Measurements from ENCODE around the gene SLC35A2. TPM values are rescaled to one million over a fixed set of nuclear protein-coding genes. Genes with fewer than 3 reads are reported as not detected.
"Not testable (repeated sequence)": the region's sequence is repeated elsewhere in the genome, so short reads cannot be mapped to it uniquely, and the experiment has no call there.

SLC35A2 gene
- total and polyA plus RNA-seq, 4 donors: 10.4 to 27.9 (median 20.5) TPM

DNA sequence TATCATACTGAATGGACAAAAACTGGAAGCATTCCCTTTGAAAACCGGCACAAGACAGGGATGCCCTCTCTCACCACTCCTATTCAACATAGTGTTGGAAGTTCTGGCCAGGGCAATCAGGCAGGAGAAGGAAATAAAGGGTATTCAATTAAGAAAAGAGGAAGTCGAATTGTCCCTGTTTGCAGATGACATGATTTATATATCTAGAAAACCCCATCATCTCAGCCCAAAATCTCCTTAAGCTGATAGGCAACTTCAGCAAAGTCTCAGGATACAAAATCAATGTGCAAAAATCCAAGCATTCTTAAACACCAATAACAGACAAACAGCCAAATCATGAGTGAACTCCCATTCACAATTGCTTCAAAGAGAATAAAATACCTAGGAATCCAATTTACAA lies 39.4 kb downstream of the SLC35A2 start:
- not testable (repeated sequence) for DNase-seq (ENCODE audit: low read depth in 4 of 6, low spot score in 6 of 6); H3K9me3 ChIP-seq (ENCODE audit: control insufficient read depth, insufficient read depth, low read length); H3K4me3 ChIP-seq (ENCODE audit: low read depth, low read length); H3K27ac ChIP-seq (ENCODE audit: low read depth, low read length); H3K4me1 ChIP-seq (ENCODE audit: control insufficient read depth, insufficient read depth, low read length); H3K36me3 ChIP-seq (ENCODE audit: control insufficient read depth, insufficient read depth, low read length); H3K27me3 ChIP-seq (ENCODE audit: control insufficient read depth, insufficient read depth, low read length)
- WGBS (ENCODE audit: insufficient coverage): no CpG with 5 or more reads among the region's 2 CpGs

DNA sequence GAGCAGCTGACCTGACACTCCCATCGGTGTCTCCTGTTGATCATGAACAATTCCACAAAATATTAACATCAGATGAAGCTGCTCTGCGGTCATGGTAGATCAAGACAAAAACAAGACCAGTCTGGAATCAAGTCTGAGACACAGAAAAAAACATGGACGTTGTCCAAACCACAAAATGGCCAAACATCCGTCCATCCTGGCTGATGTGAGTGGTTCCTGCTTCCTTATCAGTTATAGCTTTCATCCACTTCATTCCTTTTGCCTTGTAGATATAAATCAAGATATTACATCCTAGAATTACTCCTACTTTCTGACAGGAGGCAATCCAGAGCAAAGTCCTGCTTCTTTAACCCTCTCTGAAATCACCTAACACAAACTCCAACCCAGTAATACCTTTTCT lies 47.2 kb downstream of the SLC35A2 start:
- Histone ChIP-seq H3K4me3 (ENCODE audit: low read depth, low read length) (no peak overlapping the region), H3K4me1 (ENCODE audit: control insufficient read depth, insufficient read depth, low read length) (no peaks in the 10 kb centered on the region), H3K27me3 (ENCODE audit: control insufficient read depth, insufficient read depth, low read length) (no peaks in the 10 kb centered on the region), H3K27ac (ENCODE audit: low read depth, low read length) (no peak overlapping the region), H3K36me3 (ENCODE audit: control insufficient read depth, insufficient read depth, low read length) (no peaks in the 10 kb centered on the region), H3K9me3 (ENCODE audit: control insufficient read depth, insufficient read depth, low read length) (no peaks in the 10 kb centered on the region)
- WGBS (ENCODE audit: insufficient coverage): 65% methylated on average over 4 of the region's 4 CpGs
- DNase-seq (ENCODE audit: low read depth in 4 of 6, low spot score in 6 of 6): no peak

GRCh38 chrX:48854898-48855297 lies 56.5 kb downstream of the SLC35A2 start:
- no peak for DNase-seq (ENCODE audit: low read depth in 4 of 6, low spot score in 6 of 6)
- no CpG with 5 or more reads among the region's 5 CpGs for WGBS (ENCODE audit: insufficient coverage)
- Histone ChIP-seq H3K9me3 (ENCODE audit: control insufficient read depth, insufficient read depth, low read length) (no peaks in the 10 kb centered on the region), H3K4me3 (ENCODE audit: low read depth, low read length) (no peak overlapping the region), H3K36me3 (ENCODE audit: control insufficient read depth, insufficient read depth, low read length) (no peaks in the 10 kb centered on the region), H3K27me3 (ENCODE audit: control insufficient read depth, insufficient read depth, low read length) (no peaks in the 10 kb centered on the region), H3K4me1 (ENCODE audit: control insufficient read depth, insufficient read depth, low read length) (no peaks in the 10 kb centered on the region), H3K27ac (ENCODE audit: low read depth, low read length) (no peak overlapping the region)

DNA sequence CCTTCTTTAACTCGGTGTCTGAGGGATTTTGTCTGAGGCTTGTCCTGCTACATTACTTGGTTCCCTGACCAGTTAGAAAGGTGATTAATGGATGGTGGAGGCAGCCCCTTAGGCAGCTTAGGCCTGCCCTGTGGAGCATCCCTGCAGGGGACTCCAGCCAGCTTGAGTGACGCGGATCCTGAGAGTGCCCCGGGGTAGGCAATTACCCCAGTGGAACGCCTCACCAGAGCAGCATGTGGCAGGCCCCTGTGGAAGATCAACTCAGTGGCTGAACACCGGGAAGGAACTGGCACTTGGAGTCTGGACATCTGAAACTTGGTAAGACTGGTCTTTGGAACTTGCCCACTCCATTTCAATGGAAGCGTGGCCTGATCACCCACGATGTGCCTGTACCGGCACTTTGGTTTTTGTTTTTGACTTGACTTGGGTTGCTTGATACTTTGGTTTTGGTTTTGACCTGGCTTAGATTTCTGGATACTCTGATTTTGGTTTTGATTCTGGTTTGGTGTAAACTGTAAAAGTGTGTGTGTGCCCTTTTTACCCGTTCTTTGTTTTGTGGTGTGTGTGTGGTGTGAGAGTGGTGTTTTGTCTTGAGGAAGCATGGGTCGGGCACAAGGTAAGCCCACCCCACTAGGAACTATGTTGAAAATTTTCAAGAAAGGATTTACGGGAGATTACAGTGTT lies 57.2 kb downstream of the SLC35A2 start:
- not testable (repeated sequence) for H3K27me3 ChIP-seq (ENCODE audit: control insufficient read depth, insufficient read depth, low read length); H3K27ac ChIP-seq (ENCODE audit: low read depth, low read length); H3K9me3 ChIP-seq (ENCODE audit: control insufficient read depth, insufficient read depth, low read length); H3K4me1 ChIP-seq (ENCODE audit: control insufficient read depth, insufficient read depth, low read length); H3K4me3 ChIP-seq (ENCODE audit: low read depth, low read length); H3K36me3 ChIP-seq (ENCODE audit: control insufficient read depth, insufficient read depth, low read length); DNase-seq (ENCODE audit: low read depth in 4 of 6, low spot score in 6 of 6)
- WGBS (ENCODE audit: insufficient coverage): 84% methylated on average over 9 of the region's 12 CpGs

- H3K27ac ChIP-seq (ENCODE audit: low read depth, low read length); DNase-seq (ENCODE audit: low read depth in 4 of 6, low spot score in 6 of 6); H3K4me3 ChIP-seq (ENCODE audit: low read depth, low read length); H3K9me3 ChIP-seq (ENCODE audit: control insufficient read depth, insufficient read depth, low read length); H3K36me3 ChIP-seq (ENCODE audit: control insufficient read depth, insufficient read depth, low read length); H3K4me1 ChIP-seq (ENCODE audit: control insufficient read depth, insufficient read depth, low read length); H3K27me3 ChIP-seq (ENCODE audit: control insufficient read depth, insufficient read depth, low read length): not testable (repeated sequence)
Observed at GRCh38 chrX:48853494-48853893, 58.0 kb downstream of the SLC35A2 start.

Small RNAs within 50 kb of the gene (small RNA-seq; reads per million reads assigned to genes)
- gene RNU6-722P (ENCODE audit: low replicate concordance): not detected

Other genes starting within 250 kb of the SLC35A2 start
- 1 to 10 TPM; 3.1 to 4.3 TPM for gene WAS, start 227.8 kb downstream of the SLC35A2 start, total RNA-seq
- 1 to 10 TPM; 6.2 to 7.1 TPM for gene WAS, start 227.8 kb downstream of the SLC35A2 start, polyA plus RNA-seq (ENCODE audit: insufficient read length in 2 of 2)
- 1 to 10 TPM; 3.0 to 4.8 TPM for gene SUV39H1, start 214.9 kb downstream of the SLC35A2 start, total RNA-seq
- 1 to 10 TPM; 6.9 to 8.2 TPM for gene SUV39H1, start 214.9 kb downstream of the SLC35A2 start, polyA plus RNA-seq (ENCODE audit: insufficient read length in 2 of 2)
- not detected for gene GLOD5, start 149.9 kb downstream of the SLC35A2 start, total RNA-seq
- not detected for gene GLOD5, start 149.9 kb downstream of the SLC35A2 start, polyA plus RNA-seq (ENCODE audit: insufficient read length in 2 of 2)
- under 1 TPM; 0.39 to 0.59 TPM for gene GATA1, start 125.1 kb downstream of the SLC35A2 start, total RNA-seq
- gene GATA1, start 125.1 kb downstream of the SLC35A2 start, polyA plus RNA-seq (ENCODE audit: insufficient read length in 2 of 2): under 1 TPM; 0.22 to 0.45 TPM
- 100 to 1,000 TPM in 1 of 2 donors, 10 to 100 TPM in 1; 63.9 to 139 TPM for gene HDAC6, start 109.6 kb downstream of the SLC35A2 start, total RNA-seq
- 100 to 1,000 TPM; 150 to 194 TPM for gene HDAC6, start 109.6 kb downstream of the SLC35A2 start, polyA plus RNA-seq (ENCODE audit: insufficient read length in 2 of 2)
- under 1 TPM in 1 of 2 donors, not detected in 1; 0.22 TPM for gene ERAS, start 85.1 kb downstream of the SLC35A2 start, total RNA-seq
- gene ERAS, start 85.1 kb downstream of the SLC35A2 start, polyA plus RNA-seq (ENCODE audit: insufficient read length in 2 of 2): under 1 TPM; 0.73 to 0.78 TPM
- 10 to 100 TPM; 61.4 to 91.4 TPM for gene PCSK1N, start 76.0 kb downstream of the SLC35A2 start, total RNA-seq
- gene PCSK1N, start 76.0 kb downstream of the SLC35A2 start, polyA plus RNA-seq (ENCODE audit: insufficient read length in 2 of 2): 100 to 1,000 TPM; 481 to 566 TPM
- 10 to 100 TPM; 18.0 to 42.4 TPM for gene TIMM17B, start 13.9 kb downstream of the SLC35A2 start, total RNA-seq
- 10 to 100 TPM; 49.4 to 53.8 TPM for gene TIMM17B, start 13.9 kb downstream of the SLC35A2 start, polyA plus RNA-seq (ENCODE audit: insufficient read length in 2 of 2)
- 10 to 100 TPM; 28.9 to 67.9 TPM for gene PQBP1, start 13.7 kb downstream of the SLC35A2 start, total RNA-seq
- gene PQBP1, start 13.7 kb downstream of the SLC35A2 start, polyA plus RNA-seq (ENCODE audit: insufficient read length in 2 of 2): 10 to 100 TPM; 89.8 to 91.9 TPM
- gene PIM2, start 7.4 kb upstream of the SLC35A2 start, total RNA-seq: 10 to 100 TPM; 10.3 to 10.5 TPM
- 10 to 100 TPM; 11.9 to 13.1 TPM for gene PIM2, start 7.4 kb upstream of the SLC35A2 start, polyA plus RNA-seq (ENCODE audit: insufficient read length in 2 of 2)
- gene OTUD5, start 46.0 kb upstream of the SLC35A2 start, total RNA-seq: 10 to 100 TPM; 27.9 to 35.7 TPM
- gene OTUD5, start 46.0 kb upstream of the SLC35A2 start, polyA plus RNA-seq (ENCODE audit: insufficient read length in 2 of 2): 10 to 100 TPM; 74.0 to 81.4 TPM
- gene KCND1, start 60.2 kb upstream of the SLC35A2 start, total RNA-seq: 1 to 10 TPM; 1.8 to 3.7 TPM
- gene KCND1, start 60.2 kb upstream of the SLC35A2 start, polyA plus RNA-seq (ENCODE audit: insufficient read length in 2 of 2): 1 to 10 TPM; 5.7 to 6.7 TPM
- gene GRIPAP1, start 90.6 kb upstream of the SLC35A2 start, total RNA-seq: 10 to 100 TPM; 29.1 to 30.0 TPM
- 100 to 1,000 TPM in 1 of 2 donors, 10 to 100 TPM in 1; 91.2 to 116 TPM for gene GRIPAP1, start 90.6 kb upstream of the SLC35A2 start, polyA plus RNA-seq (ENCODE audit: insufficient read length in 2 of 2)
- 10 to 100 TPM; 13.1 to 21.7 TPM for gene TFE3, start 131.7 kb upstream of the SLC35A2 start, total RNA-seq
- 10 to 100 TPM; 36.5 to 41.3 TPM for gene TFE3, start 131.7 kb upstream of the SLC35A2 start, polyA plus RNA-seq (ENCODE audit: insufficient read length in 2 of 2)
- gene CCDC120, start 147.4 kb upstream of the SLC35A2 start, total RNA-seq: 1 to 10 TPM; 1.6 to 3.5 TPM
- gene CCDC120, start 147.4 kb upstream of the SLC35A2 start, polyA plus RNA-seq (ENCODE audit: insufficient read length in 2 of 2): 10 to 100 TPM; 14.8 to 22.4 TPM
- gene PRAF2, start 162.4 kb upstream of the SLC35A2 start, total RNA-seq: 10 to 100 TPM in 1 of 2 donors, 1 to 10 TPM in 1; 7.3 to 16.1 TPM
- 100 to 1,000 TPM; 122 to 128 TPM for gene PRAF2, start 162.4 kb upstream of the SLC35A2 start, polyA plus RNA-seq (ENCODE audit: insufficient read length in 2 of 2)
- gene WDR45, start 168.2 kb upstream of the SLC35A2 start, total RNA-seq: 10 to 100 TPM; 24.5 to 47.3 TPM
- 10 to 100 TPM; 42.2 to 49.0 TPM for gene WDR45, start 168.2 kb upstream of the SLC35A2 start, polyA plus RNA-seq (ENCODE audit: insufficient read length in 2 of 2)
- gene GPKOW, start 212.1 kb upstream of the SLC35A2 start, total RNA-seq: 10 to 100 TPM; 22.9 to 32.3 TPM
- gene GPKOW, start 212.1 kb upstream of the SLC35A2 start, polyA plus RNA-seq (ENCODE audit: insufficient read length in 2 of 2): 10 to 100 TPM; 34.2 to 35.6 TPM

All from spinal cord (tissue), 10 donors.